Esophagus squamous epithelium (tissue), 4 donors: ENCODE results near the gene SAP130.

Experiments
- CTCF ChIP-seq, 6 experiments: fragments of 450-650 bp in 4 of 6; fragments of 200-600 bp in 2 of 6; sonication (generic) in 2 of 6; IDR thresholded peaks; one replicate each; pipeline ENCODE4 v1.5.1; 2016 to 2019; ENCODE audit warnings: antibody characterized with exemption in 6 of 6, mild to moderate bottlenecking in 4 of 6, moderate library complexity in 4 of 6
- POLR2A ChIP-seq, 4 donors: fragments of 450-650 bp; IDR thresholded peaks; one replicate each; pipeline ENCODE4 v1.6.1; 2017; ENCODE audit warnings: antibody characterized with exemption in 4 of 4, mild to moderate bottlenecking in 4 of 4, moderate library complexity in 3 of 4

GRCh38 chr2:127935337-127935736, 92.5 kb downstream of the SAP130 start:
- TF ChIP-seq CTCF (IDR thresholded peaks at IDR 0.05) (no peak), POLR2A (IDR thresholded peaks at IDR 0.05) (no peak)
